Liver (tissue), 9 donors: ENCODE data around the gene TYSND1. TPM values are rescaled to one million over a fixed set of nuclear protein-coding genes. Genes with fewer than 3 reads are reported as not detected.

Experiments used
- DNase-seq: peaks from one replicate; pipeline ENCODE4 v3.0.0-alpha.2; 2017; ENCODE audit warnings: low spot score
- H3K27ac ChIP-seq, 2 donors: one replicate each; pipeline ENCODE4 v1.7.0; 2013; ENCODE audit warnings: inconsistent platforms in 2 of 2, low read length in 2 of 2, control low read depth in 1 of 2, low read depth in 1 of 2, mild to moderate bottlenecking in 1 of 2
- H3K27me3 ChIP-seq, 4 donors: one replicate each; pipeline versions ENCODE4 v1.6.1 to v1.7.0; 2013; ENCODE audit warnings: low read length in 3 of 4, inconsistent platforms in 1 of 4, mild to moderate bottlenecking in 1 of 4, moderate library complexity in 1 of 4; ENCODE audit not compliant: control insufficient read depth in 4 of 4, insufficient read depth in 4 of 4
- H3K36me3 ChIP-seq, 4 donors: one replicate each; pipeline versions ENCODE4 v1.6.1 to v1.7.0; 2013; ENCODE audit warnings: low read length in 3 of 4, mild to moderate bottlenecking in 3 of 4, low read depth in 1 of 4, moderate library complexity in 1 of 4; ENCODE audit not compliant: control insufficient read depth in 4 of 4, insufficient read depth in 3 of 4
- H3K4me1 ChIP-seq, 4 donors: one replicate each; pipeline versions ENCODE4 v1.6.1 to v1.7.0; 2013; ENCODE audit warnings: low read length in 3 of 4, mild to moderate bottlenecking in 3 of 4, moderate library complexity in 1 of 4; ENCODE audit not compliant: control insufficient read depth in 4 of 4, insufficient read depth in 4 of 4
- H3K4me3 ChIP-seq, 3 donors: one replicate each; pipeline versions ENCODE4 v1.6.1 to v1.7.0; 2013; ENCODE audit warnings: low read length in 3 of 3, control low read depth in 1 of 3, low read depth in 1 of 3, mild to moderate bottlenecking in 1 of 3
- H3K9ac ChIP-seq, 2 donors: one replicate each; pipeline ENCODE4 v1.7.0; 2013; ENCODE audit warnings: low read length in 2 of 2, mild to moderate bottlenecking in 2 of 2, moderate library complexity in 2 of 2, control low read depth in 1 of 2, low read depth in 1 of 2
- H3K9me3 ChIP-seq, 4 donors: one replicate each; pipeline versions ENCODE4 v1.6.1 to v1.7.0; 2013; ENCODE audit warnings: low read length in 3 of 4; ENCODE audit not compliant: control insufficient read depth in 4 of 4
- FOXA1 ChIP-seq: IDR thresholded peaks from 2 replicates; pipeline ENCODE4 v1.6.1; 2016; ENCODE audit warnings: antibody characterized with exemption
- FOXA2 ChIP-seq: IDR thresholded peaks from 2 replicates; pipeline ENCODE4 v1.6.1; 2016; ENCODE audit warnings: antibody characterized with exemption
- GABPA ChIP-seq, 2 donors: IDR thresholded peaks in 1 of 2; conservative IDR thresholded peaks in 1 of 2; 2 replicates each; pipeline ENCODE4 v1.6.1; 2016; ENCODE audit warnings: antibody characterized with exemption in 2 of 2, mild to moderate bottlenecking in 1 of 2, moderate library complexity in 1 of 2
- HNF4A ChIP-seq, 2 donors: conservative IDR thresholded peaks; 2 replicates each; pipeline ENCODE4 v1.6.1; 2016; ENCODE audit warnings: antibody characterized with exemption in 2 of 2, mild to moderate bottlenecking in 2 of 2
- HNF4G ChIP-seq: IDR thresholded peaks from 2 replicates; pipeline ENCODE4 v1.6.1; 2016; ENCODE audit warnings: antibody characterized with exemption
- JUND ChIP-seq, 2 donors: IDR thresholded peaks; 2 replicates each; pipeline ENCODE4 v1.6.1; 2016; ENCODE audit warnings: antibody characterized with exemption in 2 of 2
- NR2F2 ChIP-seq: IDR thresholded peaks from 2 replicates; pipeline ENCODE4 v1.6.1; 2016; ENCODE audit warnings: antibody characterized with exemption
- RAD21 ChIP-seq, 2 donors: IDR thresholded peaks; 2 replicates each; pipeline ENCODE4 v1.6.1; 2016; ENCODE audit warnings: antibody characterized with exemption in 2 of 2, mild to moderate bottlenecking in 2 of 2
- RXRA ChIP-seq, 2 donors: IDR thresholded peaks; 2 replicates each; pipeline ENCODE4 v1.6.1; 2017 to 2018; ENCODE audit warnings: antibody characterized with exemption in 2 of 2, mild to moderate bottlenecking in 1 of 2
- SP1 ChIP-seq: IDR thresholded peaks from 2 replicates; pipeline ENCODE4 v1.6.1; 2018; ENCODE audit warnings: antibody characterized with exemption, mild to moderate bottlenecking
- TAF1 ChIP-seq: conservative IDR thresholded peaks from 2 replicates; pipeline ENCODE4 v1.6.1; 2016; ENCODE audit warnings: antibody characterized with exemption, mild to moderate bottlenecking
- YY1 ChIP-seq: IDR thresholded peaks from 2 replicates; pipeline ENCODE4 v1.6.1; 2016; ENCODE audit warnings: antibody characterized with exemption, mild to moderate bottlenecking
- WGBS: extraction: QIAGEN DNeasy Blood & Tissue Kit; methylation state at CpG from one replicate; pipeline ENCODE4 v1.1.7; 2013; 5-methylcytosine and 5-hydroxymethylcytosine counted together
- polyA plus RNA-seq, 2 donors: library from polyadenylated mRNA; stranded (reverse) in 1 of 2; unstranded in 1 of 2; fragments of 200-250 nt in 1 of 2; fragments of >200 nt in 1 of 2; fragmentation: Nextera tagmentation in 1 of 2; extraction: Ambion mirVana in 1 of 2; gene quantifications; one replicate each; pipeline versions ENCODE4 v1.2.1 to v1.2.3, GENCODE V29; 2013 to 2015
- total RNA-seq, 2 donors: library from RNA; depleted of rRNA; stranded (reverse); fragments of >200 nt; gene quantifications; one replicate each; pipeline ENCODE4 v1.2.3, GENCODE V29; 2014
- TF ChIP-seq, protein P1 (sequence below): IDR thresholded peaks from 2 replicates; pipeline ENCODE4 v1.6.1; 2016; ENCODE audit warnings: antibody characterized with exemption
- TF ChIP-seq, protein P2 (sequence below): fragments of 150-350 bp; IDR thresholded peaks from 2 replicates; pipeline ENCODE4 v1.5.1; 2017; ENCODE audit warnings: improper control_type of control experiment, low read depth, low read length; ENCODE audit not compliant: missing input control
- TF ChIP-seq, protein P3 (sequence below): IDR thresholded peaks from 2 replicates; pipeline ENCODE4 v1.6.1; 2016; ENCODE audit warnings: antibody characterized with exemption
- TF ChIP-seq, protein P4 (sequence below): IDR thresholded peaks from 2 replicates; pipeline ENCODE4 v1.6.1; 2016; ENCODE audit warnings: antibody characterized with exemption
- TF ChIP-seq, protein P5 (sequence below): IDR thresholded peaks from 2 replicates; pipeline ENCODE4 v1.6.1; 2016; ENCODE audit warnings: antibody characterized with exemption, mild to moderate bottlenecking
- donor health status: healthy.
- donor health status: healthy.
- donor health status: healthy.
- donor health status: healthy.
- donor health status: healthy.

The TYSND1 gene
- total and polyA plus RNA-seq, 4 donors, result 3.9 to 11.3 (median 7.2) TPM

DNA sequence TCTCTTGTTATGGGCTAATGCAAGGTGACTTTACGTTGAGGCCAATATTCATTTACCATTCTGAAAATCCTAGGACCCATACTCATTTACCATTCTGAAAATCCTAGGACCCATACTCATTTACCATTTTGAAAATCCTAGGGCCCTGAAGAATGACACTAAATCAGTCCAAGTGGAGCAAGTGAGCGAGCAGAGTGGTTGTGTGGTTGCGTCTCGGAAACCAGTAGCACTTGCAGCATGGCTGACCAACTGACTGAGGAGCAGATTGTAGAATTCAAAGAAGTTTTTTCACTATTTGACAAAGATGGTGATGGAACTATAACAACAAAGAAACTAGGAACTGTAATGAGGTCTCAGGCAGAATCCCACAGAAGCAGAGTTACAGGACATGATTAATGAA lies 16.9 kb upstream of the TYSND1 start:
- no peaks in the 10 kb centered on the region for H3K9me3 ChIP-seq
- no peak for DNase-seq
- H3K27ac ChIP-seq, result no peak overlapping the region
- peaks cover 2 to 19% (median 8%) of the 10 kb centered on the region in 4 donors for H3K36me3 ChIP-seq
- no peak overlapping the region for H3K4me3 ChIP-seq
- no peak overlapping the region for H3K9ac ChIP-seq
- H3K27me3 ChIP-seq, result no peaks in the 10 kb centered on the region
- peaks cover 3 to 17% (median 4%) of the 10 kb centered on the region in 4 donors for H3K4me1 ChIP-seq
- TF ChIP-seq NR2F2 (no peak), HNF4G (no peak), RXRA (IDR thresholded peaks at IDR 0.05) (no peak), FOXA2 (no peak), RAD21 (IDR thresholded peaks at IDR 0.05) (no peak), HNF4A (conservative IDR thresholded peaks at IDR 0.05) (no peak), SP1 (no peak), TAF1 (no peak), JUND (IDR thresholded peaks at IDR 0.05) (no peak), YY1 (no peak), FOXA1 (no peak), GABPA (IDR thresholded peaks at IDR 0.05 in 1 of 2, conservative IDR thresholded peaks at IDR 0.05 in 1 of 2) (no peak)
- TF ChIP-seq, protein P1, sequence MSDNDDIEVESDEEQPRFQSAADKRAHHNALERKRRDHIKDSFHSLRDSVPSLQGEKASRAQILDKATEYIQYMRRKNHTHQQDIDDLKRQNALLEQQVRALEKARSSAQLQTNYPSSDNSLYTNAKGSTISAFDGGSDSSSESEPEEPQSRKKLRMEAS, result no peak
- TF ChIP-seq, protein P2, sequence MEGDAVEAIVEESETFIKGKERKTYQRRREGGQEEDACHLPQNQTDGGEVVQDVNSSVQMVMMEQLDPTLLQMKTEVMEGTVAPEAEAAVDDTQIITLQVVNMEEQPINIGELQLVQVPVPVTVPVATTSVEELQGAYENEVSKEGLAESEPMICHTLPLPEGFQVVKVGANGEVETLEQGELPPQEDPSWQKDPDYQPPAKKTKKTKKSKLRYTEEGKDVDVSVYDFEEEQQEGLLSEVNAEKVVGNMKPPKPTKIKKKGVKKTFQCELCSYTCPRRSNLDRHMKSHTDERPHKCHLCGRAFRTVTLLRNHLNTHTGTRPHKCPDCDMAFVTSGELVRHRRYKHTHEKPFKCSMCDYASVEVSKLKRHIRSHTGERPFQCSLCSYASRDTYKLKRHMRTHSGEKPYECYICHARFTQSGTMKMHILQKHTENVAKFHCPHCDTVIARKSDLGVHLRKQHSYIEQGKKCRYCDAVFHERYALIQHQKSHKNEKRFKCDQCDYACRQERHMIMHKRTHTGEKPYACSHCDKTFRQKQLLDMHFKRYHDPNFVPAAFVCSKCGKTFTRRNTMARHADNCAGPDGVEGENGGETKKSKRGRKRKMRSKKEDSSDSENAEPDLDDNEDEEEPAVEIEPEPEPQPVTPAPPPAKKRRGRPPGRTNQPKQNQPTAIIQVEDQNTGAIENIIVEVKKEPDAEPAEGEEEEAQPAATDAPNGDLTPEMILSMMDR, result no peak
- TF ChIP-seq, protein P3, sequence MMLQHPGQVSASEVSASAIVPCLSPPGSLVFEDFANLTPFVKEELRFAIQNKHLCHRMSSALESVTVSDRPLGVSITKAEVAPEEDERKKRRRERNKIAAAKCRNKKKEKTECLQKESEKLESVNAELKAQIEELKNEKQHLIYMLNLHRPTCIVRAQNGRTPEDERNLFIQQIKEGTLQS, result no peak
- TF ChIP-seq, protein P4, sequence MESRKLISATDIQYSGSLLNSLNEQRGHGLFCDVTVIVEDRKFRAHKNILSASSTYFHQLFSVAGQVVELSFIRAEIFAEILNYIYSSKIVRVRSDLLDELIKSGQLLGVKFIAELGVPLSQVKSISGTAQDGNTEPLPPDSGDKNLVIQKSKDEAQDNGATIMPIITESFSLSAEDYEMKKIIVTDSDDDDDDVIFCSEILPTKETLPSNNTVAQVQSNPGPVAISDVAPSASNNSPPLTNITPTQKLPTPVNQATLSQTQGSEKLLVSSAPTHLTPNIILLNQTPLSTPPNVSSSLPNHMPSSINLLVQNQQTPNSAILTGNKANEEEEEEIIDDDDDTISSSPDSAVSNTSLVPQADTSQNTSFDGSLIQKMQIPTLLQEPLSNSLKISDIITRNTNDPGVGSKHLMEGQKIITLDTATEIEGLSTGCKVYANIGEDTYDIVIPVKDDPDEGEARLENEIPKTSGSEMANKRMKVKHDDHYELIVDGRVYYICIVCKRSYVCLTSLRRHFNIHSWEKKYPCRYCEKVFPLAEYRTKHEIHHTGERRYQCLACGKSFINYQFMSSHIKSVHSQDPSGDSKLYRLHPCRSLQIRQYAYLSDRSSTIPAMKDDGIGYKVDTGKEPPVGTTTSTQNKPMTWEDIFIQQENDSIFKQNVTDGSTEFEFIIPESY, result no peak
- TF ChIP-seq, protein P5, sequence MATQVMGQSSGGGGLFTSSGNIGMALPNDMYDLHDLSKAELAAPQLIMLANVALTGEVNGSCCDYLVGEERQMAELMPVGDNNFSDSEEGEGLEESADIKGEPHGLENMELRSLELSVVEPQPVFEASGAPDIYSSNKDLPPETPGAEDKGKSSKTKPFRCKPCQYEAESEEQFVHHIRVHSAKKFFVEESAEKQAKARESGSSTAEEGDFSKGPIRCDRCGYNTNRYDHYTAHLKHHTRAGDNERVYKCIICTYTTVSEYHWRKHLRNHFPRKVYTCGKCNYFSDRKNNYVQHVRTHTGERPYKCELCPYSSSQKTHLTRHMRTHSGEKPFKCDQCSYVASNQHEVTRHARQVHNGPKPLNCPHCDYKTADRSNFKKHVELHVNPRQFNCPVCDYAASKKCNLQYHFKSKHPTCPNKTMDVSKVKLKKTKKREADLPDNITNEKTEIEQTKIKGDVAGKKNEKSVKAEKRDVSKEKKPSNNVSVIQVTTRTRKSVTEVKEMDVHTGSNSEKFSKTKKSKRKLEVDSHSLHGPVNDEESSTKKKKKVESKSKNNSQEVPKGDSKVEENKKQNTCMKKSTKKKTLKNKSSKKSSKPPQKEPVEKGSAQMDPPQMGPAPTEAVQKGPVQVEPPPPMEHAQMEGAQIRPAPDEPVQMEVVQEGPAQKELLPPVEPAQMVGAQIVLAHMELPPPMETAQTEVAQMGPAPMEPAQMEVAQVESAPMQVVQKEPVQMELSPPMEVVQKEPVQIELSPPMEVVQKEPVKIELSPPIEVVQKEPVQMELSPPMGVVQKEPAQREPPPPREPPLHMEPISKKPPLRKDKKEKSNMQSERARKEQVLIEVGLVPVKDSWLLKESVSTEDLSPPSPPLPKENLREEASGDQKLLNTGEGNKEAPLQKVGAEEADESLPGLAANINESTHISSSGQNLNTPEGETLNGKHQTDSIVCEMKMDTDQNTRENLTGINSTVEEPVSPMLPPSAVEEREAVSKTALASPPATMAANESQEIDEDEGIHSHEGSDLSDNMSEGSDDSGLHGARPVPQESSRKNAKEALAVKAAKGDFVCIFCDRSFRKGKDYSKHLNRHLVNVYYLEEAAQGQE, result no peak
- WGBS, result 97% methylated on average over 4 of the region's 4 CpGs

DNA sequence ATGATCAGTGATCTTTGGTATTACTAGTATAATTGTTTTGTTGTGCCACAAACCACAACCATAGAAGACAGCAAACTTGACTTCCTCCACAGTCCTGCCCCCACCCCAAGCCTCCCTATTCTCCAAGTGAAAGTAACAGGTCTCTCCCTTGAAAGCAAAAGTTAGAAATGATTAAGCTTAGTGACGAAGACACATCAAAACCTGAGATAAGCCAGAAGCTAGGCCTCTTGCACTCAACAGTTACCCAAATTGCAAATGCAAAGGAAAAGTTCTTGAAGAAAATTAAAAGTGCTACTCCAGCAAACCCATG lies 16.3 kb upstream of the TYSND1 start:
- TF ChIP-seq RAD21 (IDR thresholded peaks at IDR 0.05) (no peak), SP1 (no peak), NR2F2 (no peak)
- TF ChIP-seq, protein P2, result no peak
- TF ChIP-seq, protein P5, result no peak
- H3K27ac ChIP-seq, result no peak overlapping the region
- 49% methylated on average over 1 of the region's 1 CpG for WGBS
- H3K9me3 ChIP-seq, result no peaks in the 10 kb centered on the region
- no peak overlapping the region for H3K4me3 ChIP-seq
- H3K9ac ChIP-seq, result no peak overlapping the region
- no peak for DNase-seq
- peaks cover 3 to 24% (median 9%) of the 10 kb centered on the region in 4 donors for H3K36me3 ChIP-seq
- peaks cover 1 to 12% (median 3%) of the 10 kb centered on the region in 4 donors for H3K4me1 ChIP-seq
- no peaks in the 10 kb centered on the region for H3K27me3 ChIP-seq
